GM19238 (cell line): ENCODE measurements around the gene ABCD3.
A peak's percentile ranks its signal among the peaks of the same experiment; 100 is the strongest.

ENCODE experiments used
- DNase-seq: peaks from one replicate; pipeline ENCODE4 v3.0.0; 2011; ENCODE audit warnings: low spot score; ENCODE audit not compliant: insufficient read length

ABCD3 gene

DNA sequence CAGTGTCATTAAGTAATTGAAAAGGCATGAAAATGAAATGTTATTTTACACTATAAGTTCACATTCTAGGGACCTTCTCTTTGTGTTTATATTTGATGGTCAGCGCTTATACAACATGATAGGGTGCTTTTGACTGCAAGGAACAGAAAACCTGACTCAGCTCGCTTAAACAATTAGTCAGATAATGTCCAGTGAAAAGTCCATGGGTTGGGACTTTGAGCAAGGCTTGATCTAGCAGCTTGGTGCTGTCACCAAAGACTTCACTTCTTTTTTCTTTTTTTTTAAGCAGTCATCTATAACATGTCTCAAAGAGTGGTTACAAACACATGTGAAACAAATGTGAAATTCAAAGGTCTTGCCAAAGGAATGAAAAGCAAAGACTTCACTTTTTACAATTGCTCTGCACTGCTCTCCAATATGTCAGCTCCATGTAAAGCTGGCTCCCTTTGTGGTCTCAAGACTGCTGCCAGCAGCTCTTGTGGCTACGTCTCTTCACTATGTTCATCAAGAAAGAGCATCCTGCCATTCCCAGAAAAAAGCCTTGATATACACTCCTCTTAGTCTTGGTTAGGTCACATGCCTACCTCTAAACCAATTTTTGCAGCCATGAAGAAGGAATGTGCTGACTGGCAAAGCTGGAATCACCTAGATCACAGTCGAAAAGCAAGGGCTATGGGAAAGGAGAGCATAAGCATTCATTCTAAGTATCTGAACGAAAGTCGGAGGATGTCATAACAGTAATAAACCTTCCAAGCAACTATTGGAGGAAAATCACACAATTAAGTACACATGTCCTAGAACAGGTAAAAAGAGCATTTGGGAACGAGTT lies 108.2 kb downstream of the ABCD3 start:
- DNase-seq: no peak

- no peak for DNase-seq
These were observed 109.3 kb downstream of the ABCD3 start for GRCh38 chr1:94527447-94528031.

DNA sequence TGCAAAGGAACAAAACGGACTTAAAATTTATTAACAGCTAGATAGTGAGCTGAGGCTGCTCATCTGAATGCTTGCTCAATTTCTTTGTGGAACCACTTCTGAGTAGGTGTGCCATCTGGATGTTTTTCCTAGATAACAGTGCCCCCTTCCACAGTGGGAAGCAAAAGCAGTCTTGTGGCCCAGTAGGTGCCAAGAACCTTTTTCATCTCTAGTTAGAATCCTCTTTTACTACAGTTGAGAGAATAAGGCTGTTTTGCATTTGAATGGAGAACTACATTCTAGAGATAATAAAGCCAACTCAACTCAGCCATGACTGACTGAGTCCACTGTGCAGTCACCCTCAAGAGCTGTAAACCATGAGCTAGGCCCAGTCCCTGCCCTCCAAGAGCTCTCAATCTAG lies 110.1 kb downstream of the ABCD3 start:
- DNase-seq: no peak

GRCh38 chr1:94528826-94529225 lies 110.6 kb downstream of the ABCD3 start:
- no peak for DNase-seq

- DNase-seq: no peak
These were observed 111.2 kb downstream of the ABCD3 start for GRCh38 chr1:94529416-94529815.

GRCh38 chr1:94530373-94530878 lies 112.2 kb downstream of the ABCD3 start:
- no peak for DNase-seq

GRCh38 chr1:94531664-94532063 lies 113.5 kb downstream of the ABCD3 start:
- DNase-seq: no peak

GRCh38 chr1:94532077-94532476 lies 113.9 kb downstream of the ABCD3 start:
- no peak for DNase-seq

GRCh38 chr1:94535095-94535494 lies 116.9 kb downstream of the ABCD3 start:
- no peak for DNase-seq

DNA sequence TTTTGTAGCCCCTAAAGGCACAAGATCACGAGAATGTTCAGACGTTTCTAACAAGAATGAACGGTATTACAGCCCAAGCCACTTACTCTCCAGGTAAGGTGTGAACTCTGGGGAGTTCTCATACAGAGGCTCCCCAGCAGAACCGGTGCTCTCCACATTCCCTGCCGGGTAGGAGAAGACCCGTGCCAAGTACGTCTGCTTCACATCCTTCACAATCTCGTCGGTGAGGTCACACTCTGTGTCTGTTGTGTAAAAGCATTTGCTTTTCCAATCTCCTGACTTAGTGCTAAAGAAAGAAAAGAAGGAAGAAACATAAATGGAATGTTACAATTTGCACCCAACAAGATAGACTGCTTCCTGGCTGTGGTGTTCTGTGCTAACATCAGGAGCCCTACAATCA lies 117.7 kb downstream of the ABCD3 start:
- no peak for DNase-seq

GRCh38 chr1:94537254-94537653 lies 119.1 kb downstream of the ABCD3 start:
- DNase-seq: no peak

DNA sequence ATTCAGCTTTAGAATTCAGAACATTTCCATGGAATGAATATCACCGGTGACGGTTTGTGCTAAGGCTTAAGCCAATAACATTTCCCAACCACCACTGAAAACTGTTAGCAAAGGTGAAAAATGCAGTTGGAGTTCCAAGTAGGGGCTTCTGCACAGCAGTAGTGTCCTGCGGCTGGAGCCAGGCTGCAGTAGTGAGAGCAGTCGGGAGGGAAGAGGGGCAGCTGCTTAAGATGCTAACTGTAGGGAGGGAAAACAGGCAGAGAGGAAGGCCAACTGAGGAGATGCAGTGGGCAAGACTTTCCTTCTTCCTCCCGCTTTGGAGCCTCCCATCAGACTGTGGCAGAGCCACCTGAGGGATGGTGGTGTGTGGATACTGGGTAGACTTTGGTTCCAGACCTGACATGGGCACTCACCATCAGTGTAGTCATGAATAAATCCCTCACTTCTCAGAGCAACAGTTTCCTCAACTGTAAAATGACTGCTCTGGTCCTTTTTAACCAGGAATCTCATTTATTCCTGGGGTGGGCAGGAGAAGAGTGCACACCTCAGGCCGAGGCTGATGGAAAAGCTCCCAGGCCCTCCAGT lies 120.1 kb downstream of the ABCD3 start:
- DNase-seq: no peak

- no peak for DNase-seq
These were observed 121.3 kb downstream of the ABCD3 start for GRCh38 chr1:94539496-94539895.

DNA sequence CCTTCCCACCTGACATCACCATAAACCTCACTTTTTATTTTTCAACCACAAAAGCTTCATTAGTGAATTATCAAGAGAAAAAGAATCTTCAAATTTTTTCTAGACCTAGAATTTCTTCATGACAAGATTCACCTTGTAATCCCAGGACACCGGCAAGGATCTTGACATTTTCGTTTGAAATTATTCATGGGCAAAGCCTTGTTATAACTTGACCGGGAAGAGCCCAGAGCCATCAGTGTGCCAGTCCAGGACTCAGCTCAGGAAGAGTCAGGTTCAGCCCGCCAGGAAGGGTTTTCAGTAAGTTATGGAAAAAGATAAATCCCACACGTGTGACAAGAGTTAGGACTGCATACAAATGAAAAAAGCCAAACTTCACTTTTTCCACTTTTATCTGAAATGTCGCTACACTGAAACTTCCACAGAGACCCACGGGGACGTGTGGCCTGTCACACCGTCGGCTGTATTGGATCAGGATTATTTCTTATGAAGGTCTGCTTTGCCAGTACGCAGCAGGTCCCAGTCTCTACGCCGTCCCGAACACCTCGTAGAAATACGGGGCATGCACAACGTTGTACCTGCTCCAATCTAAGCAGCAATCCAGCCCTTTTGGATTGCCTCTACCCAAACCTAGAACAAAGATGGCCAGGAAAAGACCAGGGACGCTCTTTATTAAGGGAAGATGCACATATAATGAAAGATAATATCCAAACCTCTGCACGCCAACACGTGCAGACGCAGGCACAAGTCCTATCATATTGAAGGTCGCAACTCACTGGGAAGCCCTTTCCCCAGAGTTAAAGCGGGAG lies 122.5 kb downstream of the ABCD3 start:
- DNase-seq: no peak

DNA sequence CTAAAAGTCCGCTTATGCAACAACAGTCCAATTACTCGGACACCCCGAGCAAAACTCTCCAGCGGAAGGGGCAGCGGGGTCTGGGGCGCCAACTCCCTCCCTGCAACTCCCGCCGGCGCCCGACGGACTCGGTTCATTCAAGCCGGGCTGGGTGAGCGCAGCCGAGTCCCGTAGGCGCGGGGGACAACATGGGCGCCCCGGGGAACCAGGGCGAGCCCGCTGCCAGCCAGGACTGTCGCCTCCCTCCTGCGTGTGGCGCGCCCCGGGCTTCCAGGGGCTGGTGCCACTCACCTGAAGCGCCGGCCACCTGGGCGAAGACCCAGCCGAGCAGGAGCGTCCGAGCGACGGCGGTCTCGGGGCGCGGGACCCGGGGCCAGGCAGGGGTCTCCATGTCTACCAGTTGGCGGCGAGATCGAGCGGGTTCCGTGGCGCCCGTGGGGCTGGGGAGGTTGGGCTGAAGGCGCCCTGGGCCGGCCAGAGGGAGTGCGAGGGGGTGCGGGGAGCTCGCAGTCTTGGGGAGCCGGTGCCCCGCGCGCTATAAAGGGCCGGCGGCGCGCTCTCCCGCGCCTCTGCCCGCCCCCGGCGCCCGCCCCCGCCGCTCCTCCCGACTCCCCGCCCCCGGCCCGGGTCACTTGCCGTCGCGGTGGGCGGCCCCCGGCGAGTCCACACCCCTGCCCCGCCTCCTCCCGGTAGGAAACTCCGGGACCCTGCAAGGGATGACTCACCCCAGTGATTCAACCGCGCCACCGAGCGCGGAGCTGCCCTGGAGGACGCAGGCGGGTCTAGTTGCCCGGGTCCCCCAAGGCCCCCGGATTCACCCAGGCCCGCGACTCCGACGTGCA lies 123.3 kb downstream of the ABCD3 start, which contains the start of gene F3:
TSS of gene F3 (minus strand) at position 514 of the 842 bp plus-strand sequence. CDS start at position 391, 123 bp downstream.
- DNase-seq: peak; percentile 20

- DNase-seq: no peak
These were observed 124.1 kb downstream of the ABCD3 start for GRCh38 chr1:94542088-94542870.

DNA sequence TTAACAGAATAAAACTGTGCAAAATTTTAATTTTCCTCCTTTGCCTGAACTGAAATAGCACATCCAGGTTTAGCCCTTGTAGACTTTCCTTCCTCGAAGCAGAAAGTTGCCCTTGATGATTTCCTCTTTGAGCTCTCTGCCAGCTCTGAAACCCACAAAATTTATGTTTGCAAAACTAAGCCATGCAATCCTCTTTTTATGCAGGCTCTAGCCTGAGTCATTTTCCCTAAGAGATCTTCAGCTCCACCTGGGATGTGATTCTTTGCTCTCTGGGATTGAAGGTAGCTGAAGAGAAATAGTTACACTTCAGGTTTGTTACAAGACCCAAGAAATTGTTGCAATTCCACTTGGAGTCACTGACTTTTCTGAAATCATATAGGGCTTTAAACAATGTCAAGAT lies 124.8 kb downstream of the ABCD3 start:
- no peak for DNase-seq

GRCh38 chr1:94543893-94544635 lies 125.9 kb downstream of the ABCD3 start:
- DNase-seq: no peak
